GM10266 (cell line): ENCODE data around the gene ITGA7.

Experiments
- DNase-seq: peaks from one replicate; pipeline ENCODE4 v3.0.0; 2012; ENCODE audit errors: extremely low spot score
- TF ChIP-seq, protein P1 (sequence below): IDR thresholded peaks from 2 replicates; pipeline ENCODE4 v1.5.1; 2012; ENCODE audit warnings: mild to moderate bottlenecking, low read depth; ENCODE audit not compliant: control insufficient read depth, insufficient read depth; ENCODE audit errors: missing control alignments

The ITGA7 gene

DNA sequence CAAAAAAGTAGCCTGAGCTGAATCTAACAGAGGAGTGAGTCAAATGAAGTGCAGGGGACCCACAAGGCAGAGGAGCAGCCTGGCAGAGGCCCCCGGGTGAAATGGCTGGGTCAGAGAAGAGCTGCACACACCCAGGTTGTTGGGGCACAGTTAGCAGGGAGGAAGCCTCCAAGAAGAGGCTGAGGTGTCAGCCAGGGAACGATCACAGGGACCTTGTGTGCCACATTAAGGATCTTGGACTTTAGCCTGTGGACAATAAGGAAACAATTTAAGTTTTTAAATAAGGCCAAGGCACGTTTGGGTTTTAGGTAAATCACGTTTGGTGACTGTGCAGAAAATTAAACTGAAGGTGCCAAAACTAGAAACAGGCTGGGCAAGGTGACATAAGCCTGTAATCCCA lies 36.0 kb downstream of the ITGA7 start:
- no peak for DNase-seq

DNA sequence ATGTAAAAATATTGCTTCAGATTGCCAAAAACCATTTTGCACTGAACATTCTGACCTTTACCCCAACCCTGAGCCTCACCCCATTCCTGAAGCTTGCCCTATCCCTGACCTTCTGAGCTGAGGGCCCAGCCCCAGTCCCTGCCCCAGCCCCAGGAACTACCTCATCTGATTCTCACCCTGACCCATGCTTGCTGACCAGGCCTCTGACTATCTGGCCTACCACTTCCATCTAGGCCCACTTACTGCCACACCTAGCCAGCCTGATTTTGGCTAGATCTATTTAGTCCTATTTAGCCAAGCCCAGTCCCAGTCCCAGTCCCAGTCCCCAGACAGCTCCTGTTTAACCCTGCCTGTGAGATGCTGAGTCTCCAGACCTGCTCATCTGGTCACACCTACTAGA lies 37.4 kb downstream of the ITGA7 start:
- DNase-seq, result no peak
- TF ChIP-seq, protein P1, sequence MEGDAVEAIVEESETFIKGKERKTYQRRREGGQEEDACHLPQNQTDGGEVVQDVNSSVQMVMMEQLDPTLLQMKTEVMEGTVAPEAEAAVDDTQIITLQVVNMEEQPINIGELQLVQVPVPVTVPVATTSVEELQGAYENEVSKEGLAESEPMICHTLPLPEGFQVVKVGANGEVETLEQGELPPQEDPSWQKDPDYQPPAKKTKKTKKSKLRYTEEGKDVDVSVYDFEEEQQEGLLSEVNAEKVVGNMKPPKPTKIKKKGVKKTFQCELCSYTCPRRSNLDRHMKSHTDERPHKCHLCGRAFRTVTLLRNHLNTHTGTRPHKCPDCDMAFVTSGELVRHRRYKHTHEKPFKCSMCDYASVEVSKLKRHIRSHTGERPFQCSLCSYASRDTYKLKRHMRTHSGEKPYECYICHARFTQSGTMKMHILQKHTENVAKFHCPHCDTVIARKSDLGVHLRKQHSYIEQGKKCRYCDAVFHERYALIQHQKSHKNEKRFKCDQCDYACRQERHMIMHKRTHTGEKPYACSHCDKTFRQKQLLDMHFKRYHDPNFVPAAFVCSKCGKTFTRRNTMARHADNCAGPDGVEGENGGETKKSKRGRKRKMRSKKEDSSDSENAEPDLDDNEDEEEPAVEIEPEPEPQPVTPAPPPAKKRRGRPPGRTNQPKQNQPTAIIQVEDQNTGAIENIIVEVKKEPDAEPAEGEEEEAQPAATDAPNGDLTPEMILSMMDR, result no peak

More for the DNA sequence above, 36.0 kb downstream of the ITGA7 start:
- TF ChIP-seq, protein P1, result no peak

DNA sequence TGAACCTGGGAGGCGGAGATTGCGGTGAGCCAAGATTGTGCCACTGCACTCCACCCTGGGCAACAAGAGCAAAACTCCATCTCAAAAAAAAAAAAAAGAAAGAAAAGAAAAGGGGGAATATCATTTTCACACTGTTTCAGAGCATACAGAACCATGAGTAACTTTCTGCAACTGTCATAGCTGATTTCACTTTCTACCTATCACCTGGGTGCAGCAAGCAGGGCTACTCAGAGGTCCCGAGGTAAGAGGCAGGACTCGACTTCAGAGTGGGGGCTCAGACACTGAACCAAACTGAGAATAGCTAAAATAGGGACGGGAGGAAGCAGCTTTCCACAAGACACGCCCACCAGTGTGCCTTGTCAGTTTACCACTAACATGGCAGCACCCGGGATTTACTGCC lies 41.2 kb downstream of the ITGA7 start:
- DNase-seq, result no peak
- TF ChIP-seq, protein P1, result no peak

DNA sequence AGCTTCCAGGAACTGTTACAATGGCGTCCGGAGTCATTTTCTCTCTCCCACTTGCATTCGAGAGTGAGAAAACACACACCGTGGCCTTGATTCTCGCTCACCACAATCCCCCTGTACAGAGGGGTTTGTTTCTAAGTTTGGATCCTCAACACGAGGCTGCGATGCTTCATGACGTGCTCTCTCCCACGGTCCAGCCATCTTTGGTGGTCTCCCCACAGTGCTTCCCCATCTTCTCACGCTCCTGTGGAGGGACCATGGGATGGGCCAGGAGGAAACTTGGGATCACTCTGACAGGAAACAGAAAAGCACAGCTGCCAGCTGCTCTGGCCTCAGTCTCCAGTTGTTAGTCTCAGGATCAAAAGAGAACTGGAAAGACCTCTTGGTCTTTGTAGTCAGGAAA lies 42.9 kb downstream of the ITGA7 start:
- TF ChIP-seq, protein P1, result no peak
- DNase-seq, result no peak

DNA sequence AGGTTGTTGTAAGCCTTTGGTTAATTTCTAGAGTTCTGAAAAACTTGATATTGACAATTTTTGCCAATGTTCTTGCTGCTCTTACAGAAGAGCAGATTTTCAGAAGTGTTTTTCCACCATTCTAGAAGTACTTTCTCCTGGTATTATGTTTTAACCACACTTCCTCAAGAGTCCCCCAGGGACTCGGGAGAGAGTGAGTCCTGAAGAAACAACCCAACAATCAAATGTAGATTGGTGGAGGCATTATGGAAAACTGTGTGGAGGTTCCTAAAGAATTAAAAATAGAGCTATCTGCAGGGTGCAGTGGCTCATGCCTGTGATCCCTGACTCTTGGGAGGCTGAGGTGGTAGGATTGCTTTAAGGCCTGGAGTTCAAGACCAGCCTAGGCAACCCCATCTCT lies 44.3 kb downstream of the ITGA7 start:
- TF ChIP-seq, protein P1, result no peak
- DNase-seq, result no peak

DNA sequence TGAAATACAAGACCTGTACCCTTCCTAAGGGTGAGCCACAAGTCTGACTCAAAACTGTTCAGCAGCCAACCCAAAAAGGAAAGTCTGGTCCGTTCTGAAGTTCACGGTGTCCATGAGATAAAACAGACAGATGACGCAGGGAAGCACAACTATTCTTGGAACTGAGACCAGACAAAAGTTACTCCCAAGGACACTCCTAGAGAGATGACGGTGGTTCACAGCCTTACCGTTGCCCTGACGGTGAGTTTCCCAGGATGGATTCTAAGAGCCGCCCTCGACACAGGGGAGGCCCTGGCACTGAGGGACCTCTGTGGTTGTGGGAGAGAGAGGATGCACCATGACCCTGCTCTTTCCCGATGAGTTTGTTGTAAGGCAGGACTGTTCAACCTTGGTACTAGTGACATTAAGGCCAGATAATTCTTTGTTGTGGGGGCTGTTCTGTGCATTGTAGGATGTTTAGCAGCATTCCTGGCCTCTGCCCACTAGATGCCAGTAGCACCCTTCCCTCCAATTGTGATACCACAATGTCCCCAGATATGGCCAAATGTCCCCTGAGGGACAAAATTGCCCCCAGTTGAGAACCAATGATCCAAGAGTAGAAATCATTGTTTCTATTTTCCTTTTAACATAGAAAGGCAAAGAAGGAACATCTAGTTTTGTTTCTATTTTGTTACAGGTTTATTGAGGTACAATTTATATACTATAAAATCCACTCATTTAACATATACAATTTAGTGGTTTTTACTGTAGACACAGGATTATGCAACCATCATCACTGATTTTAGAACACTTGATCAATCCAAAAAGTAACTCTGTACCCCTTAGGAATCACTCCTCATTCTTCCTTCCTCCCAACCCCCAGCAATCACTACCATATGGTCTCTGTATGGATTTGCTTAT lies 48.0 kb downstream of the ITGA7 start:
- TF ChIP-seq, protein P1, result peak; percentile 59
- DNase-seq, result no peak
